GM18858 (cell line): ENCODE results near the gene ABCC4.
"Not testable (repeated sequence)": the region's sequence is repeated elsewhere in the genome, so short reads cannot be mapped to it uniquely, and the experiment has no call there.

Source experiments
- ATAC-seq: cut with Tn5 transposase; IDR thresholded peaks from one replicate; pipeline ENCODE4 v1.9.1; 2021; ENCODE audit not compliant: unreplicated experiment

Gene ABCC4

GRCh38 chr13:95201814-95202651 is 99.2 kb downstream of the ABCC4 start:
- no peak for ATAC-seq

- ATAC-seq, result not testable (repeated sequence)
These were observed 100.8 kb downstream of the ABCC4 start for GRCh38 chr13:95200386-95200957.

- no peak for ATAC-seq
These were observed 101.4 kb downstream of the ABCC4 start for GRCh38 chr13:95199896-95200295.

- ATAC-seq, result not testable (repeated sequence)
These were observed 102.6 kb downstream of the ABCC4 start for GRCh38 chr13:95198606-95199005.

GRCh38 chr13:95197548-95197947 is 103.7 kb downstream of the ABCC4 start:
- no peak for ATAC-seq

GRCh38 chr13:95195146-95195545 is 106.1 kb downstream of the ABCC4 start:
- ATAC-seq, result no peak

GRCh38 chr13:95193509-95194230 is 107.6 kb downstream of the ABCC4 start:
- ATAC-seq, result no peak

- ATAC-seq, result no peak
These were observed 108.3 kb downstream of the ABCC4 start for GRCh38 chr13:95192998-95193397.

GRCh38 chr13:95192564-95192945 is 108.7 kb downstream of the ABCC4 start:
- ATAC-seq, result not testable (repeated sequence)

- ATAC-seq, result peak; percentile 92
These were observed 109.3 kb downstream of the ABCC4 start for GRCh38 chr13:95191821-95192563.

GRCh38 chr13:95188128-95188527 is 113.1 kb downstream of the ABCC4 start:
- ATAC-seq, result no peak

- no peak for ATAC-seq
These were observed 115.4 kb downstream of the ABCC4 start for GRCh38 chr13:95185851-95186250.

GRCh38 chr13:95185311-95185710 is 115.9 kb downstream of the ABCC4 start:
- ATAC-seq, result no peak

GRCh38 chr13:95184317-95184716 is 116.9 kb downstream of the ABCC4 start:
- ATAC-seq, result no peak

GRCh38 chr13:95182570-95183265 is 118.5 kb downstream of the ABCC4 start:
- ATAC-seq, result peak; percentile 35

GRCh38 chr13:95181586-95181985 is 119.7 kb downstream of the ABCC4 start:
- peak; percentile 69 for ATAC-seq

GRCh38 chr13:95180513-95181245 is 120.6 kb downstream of the ABCC4 start:
- ATAC-seq, result no peak

GRCh38 chr13:95176611-95177259 is 124.5 kb downstream of the ABCC4 start:
- no peak for ATAC-seq

GRCh38 chr13:95174517-95174916 is 126.7 kb downstream of the ABCC4 start:
- ATAC-seq, result no peak
